Loucy (cell line): ENCODE measurements around the gene PCLO.

Experiments
- H2AFZ ChIP-seq: fragments of 200-600 bp; sonication (generic); 2 replicates; pipeline ENCODE4 v1.6.0; 2016; ENCODE audit warnings: antibody characterized with exemption, mild to moderate bottlenecking, low read length, moderate library complexity
- H3F3A ChIP-seq: fragments of 200-600 bp; 2 replicates; pipeline ENCODE4 v1.6.0; 2016; ENCODE audit warnings: antibody characterized with exemption, low read depth, mild to moderate bottlenecking
- H3K27me3 ChIP-seq: fragments of 200-600 bp; sonication (generic); 2 replicates; pipeline ENCODE4 v1.6.1; 2014; ENCODE audit warnings: low read length, mild to moderate bottlenecking; ENCODE audit not compliant: insufficient read depth, poor library complexity, severe bottlenecking
- H3K36me3 ChIP-seq: fragments of 200-600 bp; sonication (generic); 2 replicates; pipeline ENCODE4 v1.6.1; 2016; ENCODE audit warnings: low read length; ENCODE audit not compliant: insufficient read depth
- H3K4me1 ChIP-seq: fragments of 200-600 bp; sonication (generic); 2 replicates; pipeline ENCODE4 v1.5.1; 2014; ENCODE audit warnings: low read length, mild to moderate bottlenecking; ENCODE audit not compliant: insufficient read depth, poor library complexity, severe bottlenecking
- H3K4me2 ChIP-seq: fragments of 200-600 bp; sonication (generic); 2 replicates; pipeline ENCODE4 v1.6.0; 2014; ENCODE audit warnings: antibody characterized with exemption, low read length, low read depth, mild to moderate bottlenecking; ENCODE audit not compliant: poor library complexity, severe bottlenecking
- H3K4me3 ChIP-seq: fragments of 200-600 bp; sonication (generic); 2 replicates; pipeline ENCODE4 v1.5.1; 2014; ENCODE audit warnings: low read length, mild to moderate bottlenecking, mixed read lengths; ENCODE audit not compliant: poor library complexity, severe bottlenecking
- H3K79me2 ChIP-seq: fragments of 200-600 bp; sonication (generic); 2 replicates; pipeline ENCODE4 v1.6.1; 2014; ENCODE audit warnings: low read length; ENCODE audit not compliant: insufficient read depth
- H3K9ac ChIP-seq: fragments of 200-600 bp; sonication (generic); 2 replicates; pipeline ENCODE4 v1.6.0; 2014; ENCODE audit warnings: mild to moderate bottlenecking, low read depth, low read length, moderate library complexity; ENCODE audit not compliant: poor library complexity, severe bottlenecking
- H3K9me2 ChIP-seq: fragments of 200-600 bp; sonication (generic); replicated peaks from 2 replicates; pipeline ENCODE4 v1.6.1; 2016; ENCODE audit warnings: low read depth, low read length, mixed read lengths
- H3K9me3 ChIP-seq: fragments of 200-600 bp; sonication (generic); 2 replicates; pipeline ENCODE4 v1.6.1; 2014; ENCODE audit warnings: mild to moderate bottlenecking, antibody characterized with exemption, low read length, low read depth; ENCODE audit not compliant: insufficient read depth
- H4K20me1 ChIP-seq: fragments of 200-600 bp; sonication (generic); 2 replicates; pipeline ENCODE4 v1.6.0; 2014; ENCODE audit warnings: antibody characterized with exemption, low read length, mild to moderate bottlenecking; ENCODE audit not compliant: insufficient read depth, poor library complexity, severe bottlenecking
- CTCF ChIP-seq: fragments of 200-600 bp; sonication (generic); conservative IDR thresholded peaks from 2 replicates; pipeline ENCODE4 v1.5.1; 2014; ENCODE audit warnings: mild to moderate bottlenecking, antibody characterized with exemption, low read length
- EZH2phosphoT487 ChIP-seq: fragments of 200-600 bp; IDR thresholded peaks from 2 replicates; pipeline ENCODE4 v1.6.1; 2018; ENCODE audit warnings: antibody characterized with exemption, mild to moderate bottlenecking, moderate library complexity, borderline replicate concordance

The PCLO gene

GRCh38 chr7:82926477-82926876, 236.2 kb downstream of the PCLO start:
- no peaks in the 10 kb centered on the region for H3K4me1 ChIP-seq
- TF ChIP-seq EZH2phosphoT487: no peak
- no peak overlapping the region for H3K4me3 ChIP-seq
- H3K79me2 ChIP-seq: no peaks in the 10 kb centered on the region
- no peaks in the 10 kb centered on the region for H3F3A ChIP-seq
- H3K4me2 ChIP-seq: no peak overlapping the region
- H2AFZ ChIP-seq: no peak overlapping the region
- H3K9me3 ChIP-seq: no peaks in the 10 kb centered on the region
- H3K36me3 ChIP-seq: no peaks in the 10 kb centered on the region
- H3K27me3 ChIP-seq: no peaks in the 10 kb centered on the region
- no peak overlapping the region for H3K9ac ChIP-seq
- no peaks in the 10 kb centered on the region for H4K20me1 ChIP-seq
- no peaks in the 10 kb centered on the region for H3K9me2 ChIP-seq

- Histone ChIP-seq H3K4me1 (no peaks in the 10 kb centered on the region), H3K9ac (no peak overlapping the region), H3F3A (no peaks in the 10 kb centered on the region), H3K79me2 (no peaks in the 10 kb centered on the region), H4K20me1 (no peaks in the 10 kb centered on the region), H3K9me2 (no peaks in the 10 kb centered on the region), H3K4me2 (no peak overlapping the region), H3K27me3 (no peaks in the 10 kb centered on the region), H3K36me3 (no peaks in the 10 kb centered on the region), H3K9me3 (no peaks in the 10 kb centered on the region), H2AFZ (no peak overlapping the region), H3K4me3 (no peak overlapping the region)
- no peak for TF ChIP-seq EZH2phosphoT487
- no peak for TF ChIP-seq CTCF
These were observed 237.4 kb downstream of the PCLO start for GRCh38 chr7:82925331-82925730.

GRCh38 chr7:82906502-82906901, 256.2 kb downstream of the PCLO start:
- no peaks in the 10 kb centered on the region for H3K4me1 ChIP-seq

More at GRCh38 chr7:82906502-82906901, 256.2 kb downstream of the PCLO start:
- no peak overlapping the region for H2AFZ ChIP-seq
- H3K4me3 ChIP-seq: no peak overlapping the region
- no peaks in the 10 kb centered on the region for H3K27me3 ChIP-seq
- no peaks in the 10 kb centered on the region for H3K36me3 ChIP-seq
- no peaks in the 10 kb centered on the region for H4K20me1 ChIP-seq
- H3K9me2 ChIP-seq: no peaks in the 10 kb centered on the region
- H3F3A ChIP-seq: no peaks in the 10 kb centered on the region
- H3K79me2 ChIP-seq: no peaks in the 10 kb centered on the region
- no peak overlapping the region for H3K9ac ChIP-seq
- TF ChIP-seq EZH2phosphoT487: no peak
- TF ChIP-seq CTCF: no peak
- no peak overlapping the region for H3K4me2 ChIP-seq
- no peaks in the 10 kb centered on the region for H3K9me3 ChIP-seq
